Keratinocyte (primary cell): ENCODE measurements around the gene WDFY2. TPM values are rescaled to one million over a fixed set of nuclear protein-coding genes. Genes with fewer than 3 reads are reported as not detected.
A peak's percentile ranks its signal among the peaks of the same experiment; 100 is the strongest.

Experiments
- DNase-seq: peaks from one replicate; pipeline ENCODE4 v3.0.0-alpha.2; 2011; ENCODE audit warnings: low read depth, missing footprints, low spot score
- FAIRE-seq: peaks from 2 replicates; lab custom pipeline; 2011; peaks lifted over from hg19 to GRCh38; lab: Jason Lieb, UNC
- H2AFZ ChIP-seq: 2 replicates; pipeline ENCODE4 v1.6.0; 2012; ENCODE audit warnings: low read length, control low read depth, inconsistent platforms; ENCODE audit not compliant: control insufficient read depth
- H3K27ac ChIP-seq: 2 replicates; pipeline ENCODE4 v1.5.1; 2011; ENCODE audit warnings: low read length; ENCODE audit not compliant: control insufficient read depth, insufficient read depth
- H3K27me3 ChIP-seq: 3 replicates; pipeline ENCODE4 v1.6.0; 2011; ENCODE audit warnings: low read length; ENCODE audit not compliant: control insufficient read depth, insufficient read depth; ENCODE audit errors: extremely low read depth
- H3K36me3 ChIP-seq, 2 experiments: 2 replicates in 1 of 2; 3 replicates in 1 of 2; pipeline ENCODE4 v1.5.1; 2011; ENCODE audit warnings: low read length in 2 of 2, mild to moderate bottlenecking in 1 of 2; ENCODE audit not compliant: control insufficient read depth in 2 of 2, insufficient read depth in 2 of 2; ENCODE audit errors: extremely low read depth in 1 of 2
- H3K4me1 ChIP-seq: 3 replicates; pipeline ENCODE4 v1.5.1; 2011; ENCODE audit warnings: low read length; ENCODE audit not compliant: control insufficient read depth, insufficient read depth; ENCODE audit errors: extremely low read depth
- H3K4me2 ChIP-seq: 3 replicates; pipeline ENCODE4 v1.6.0; 2011; ENCODE audit warnings: low read depth, low read length; ENCODE audit not compliant: control insufficient read depth, insufficient read depth; ENCODE audit errors: extremely low read depth
- H3K4me3 ChIP-seq, 3 experiments: fragments of 200-600 bp in 1 of 3; sonication (generic) in 1 of 3; 2 replicates in 2 of 3; 3 replicates in 1 of 3; pipeline ENCODE4 v1.5.1; 2011 to 2016; ENCODE audit warnings: low read length in 3 of 3, mild to moderate bottlenecking in 3 of 3, control low read depth in 2 of 3, inconsistent platforms in 1 of 3, low read depth in 1 of 3, mixed read lengths in 1 of 3, mixed run types in 1 of 3, moderate library complexity in 1 of 3; ENCODE audit not compliant: control insufficient read depth in 2 of 3, insufficient read depth in 2 of 3; ENCODE audit errors: extremely low read depth in 1 of 3
- H3K79me2 ChIP-seq: 2 replicates; pipeline ENCODE4 v1.6.0; 2012; ENCODE audit warnings: low read length; ENCODE audit not compliant: control insufficient read depth, insufficient read depth
- H3K9ac ChIP-seq: 3 replicates; pipeline ENCODE4 v1.6.0; 2011; ENCODE audit warnings: low read length; ENCODE audit not compliant: control insufficient read depth, insufficient read depth; ENCODE audit errors: extremely low read depth
- H3K9me1 ChIP-seq: 3 replicates; pipeline ENCODE4 v1.6.0; 2011; ENCODE audit warnings: low read length; ENCODE audit not compliant: control insufficient read depth, insufficient read depth; ENCODE audit errors: extremely low read depth
- H3K9me3 ChIP-seq: 2 replicates; pipeline ENCODE4 v1.5.1; 2012; ENCODE audit warnings: low read depth, low read length; ENCODE audit not compliant: control insufficient read depth
- H4K20me1 ChIP-seq: 3 replicates; pipeline ENCODE4 v1.6.0; 2011; ENCODE audit warnings: low read length; ENCODE audit not compliant: control insufficient read depth, insufficient read depth; ENCODE audit errors: extremely low read depth
- CTCF ChIP-seq, 3 experiments: IDR thresholded peaks in 1 of 3; conservative IDR thresholded peaks in 1 of 3; optimal IDR thresholded peaks in 1 of 3; 2 replicates in 2 of 3; 3 replicates in 1 of 3; pipeline versions ENCODE3 to v1.5.1; 2011; ENCODE audit warnings: low read length in 3 of 3, mild to moderate bottlenecking in 3 of 3, moderate library complexity in 2 of 3, control low read depth in 1 of 3, inconsistent platforms in 1 of 3; ENCODE audit not compliant: insufficient read depth in 2 of 3; ENCODE audit errors: extremely low read depth in 1 of 3
- EZH2 ChIP-seq: IDR thresholded peaks from one replicate; pipeline ENCODE4 v1.6.1; 2012; ENCODE audit warnings: inconsistent platforms, mild to moderate bottlenecking, low read length, moderate library complexity
- dilution Hi-C: fragments of 300-500 bp; cut with MboI; formaldehyde crosslinking; loops from one replicate; pipeline ENCODE4 v1.7.0; 2020; ENCODE audit warnings: low sequenced_read_pairs; ENCODE audit not compliant: extremely low pct_ligation_motif_present
- polyA plus RNA-seq, 5 experiments: library from polyadenylated mRNA; depleted of rRNA in 3 of 5; stranded (reverse) in 3 of 5; stranded (forward) in 1 of 5; unstranded in 1 of 5; fragments of >200 nt; gene quantifications; 1 replicate in 1 of 5; 2 replicates in 3 of 5; 3 replicates in 1 of 5; pipeline versions ENCODE4 v1.2.1 to v1.2.3, GENCODE V29; 2011 to 2012; ENCODE audit warnings: missing spikeins in 2 of 5, low read depth in 1 of 5, low replicate concordance in 1 of 5

The WDFY2 gene
- polyA plus RNA-seq, 1 donor (not counting 4 experiments of a cell fraction or from before 2014, with no cell fraction given), result 18.6 TPM

GRCh38 chr13:51588406-51588949 lies 4.2 kb downstream of the WDFY2 start:
- no peaks in the 10 kb centered on the region for H3K9me3 ChIP-seq
- peaks cover 3% of the 10 kb centered on the region for H3K9me1 ChIP-seq
- H3K79me2 ChIP-seq, result peaks cover 83% of the 10 kb centered on the region
- no peak overlapping the region for H3K4me3 ChIP-seq
- H3K9ac ChIP-seq, result no peak overlapping the region
- H2AFZ ChIP-seq, result no peak overlapping the region
- no peaks in the 10 kb centered on the region for H4K20me1 ChIP-seq
- FAIRE-seq (no peak), DNase-seq (no peak)
- H3K27ac ChIP-seq, result no peak overlapping the region
- no peak for TF ChIP-seq EZH2
- no peak for TF ChIP-seq CTCF (optimal IDR thresholded peaks at IDR 0.05 in 1 of 3, IDR thresholded peaks at IDR 0.05 in 1 of 3, conservative IDR thresholded peaks at IDR 0.05 in 1 of 3; ENCODE audit: extremely low read depth in 1 of 3, insufficient read depth in 2 of 3, low read length in 3 of 3)
- H3K4me1 ChIP-seq, result peaks cover 66% of the 10 kb centered on the region
- H3K27me3 ChIP-seq, result no peaks in the 10 kb centered on the region
- peaks cover 1 to 7% of the 10 kb centered on the region in 2 experiments for H3K36me3 ChIP-seq
- H3K4me2 ChIP-seq, result peak overlapping the region; percentile 94
- dilution Hi-C loops, result no loop called here

- Histone ChIP-seq H3K4me2 (peak overlapping the region; percentile 88), H2AFZ (no peak overlapping the region)
Observed at GRCh38 chr13:51589793-51590192, 5.5 kb downstream of the WDFY2 start.

More at GRCh38 chr13:51589793-51590192, 5.5 kb downstream of the WDFY2 start:
- Histone ChIP-seq H3K27me3 (no peaks in the 10 kb centered on the region), H3K4me3 (no peak overlapping the region), H3K9ac (no peak overlapping the region), H3K9me1 (peaks cover 3% of the 10 kb centered on the region), H3K27ac (peak overlapping the region; percentile 56), H3K9me3 (no peaks in the 10 kb centered on the region), H4K20me1 (peaks cover 2% of the 10 kb centered on the region), H3K4me1 (peaks cover 68% of the 10 kb centered on the region), H3K36me3 (peaks cover 1 to 10% of the 10 kb centered on the region in 2 experiments), H3K79me2 (peaks cover 96% of the 10 kb centered on the region)
- no peak for FAIRE-seq
- DNase-seq, result no peak
- dilution Hi-C loops, result no loop called here
- TF ChIP-seq EZH2 (no peak), CTCF (optimal IDR thresholded peaks at IDR 0.05 in 1 of 3, IDR thresholded peaks at IDR 0.05 in 1 of 3, conservative IDR thresholded peaks at IDR 0.05 in 1 of 3; ENCODE audit: extremely low read depth in 1 of 3, insufficient read depth in 2 of 3, low read length in 3 of 3) (no peak)
